Endothelial cell of umbilical vein (primary cell): ENCODE measurements around the gene NEIL3. TPM values are rescaled to one million over a fixed set of nuclear protein-coding genes. Genes with fewer than 3 reads are reported as not detected.

Experiments
- BruUV-seq: library from RNA; stranded (reverse); fragments of 400-500 nt; replicated peaks from 2 replicates; lab custom pipeline; 2021; lab: Mats Ljungman, UMichigan
- CTCF ChIA-PET: fragments of 300-600, 350-600 bp; sonication (Branson Sonifier 250); formaldehyde crosslinking; loops from one replicate; lab custom pipeline; 2021; ENCODE audit warnings: antibody characterized with exemption, inconsistent platforms; lab: Charles Lee
- POLR2A ChIA-PET: fragments of 300-600, 350-600 bp; sonication (Branson Sonifier 250); formaldehyde crosslinking; loops from one replicate; lab custom pipeline; 2021; ENCODE audit warnings: antibody characterized with exemption, inconsistent platforms; lab: Charles Lee
- DNase-seq: peaks from one replicate; pipeline ENCODE4 v3.0.0-alpha.2; 2011; ENCODE audit warnings: low read depth, low spot score
- FAIRE-seq: peaks from 2 replicates; lab custom pipeline; 2011; peaks lifted over from hg19 to GRCh38; lab: Jason Lieb, UNC
- H2AFZ ChIP-seq: 2 replicates; pipeline ENCODE4 v1.6.0; 2012; ENCODE audit warnings: low read depth, low read length, control low read depth, inconsistent platforms
- H3K27ac ChIP-seq: 2 replicates; pipeline ENCODE4 v1.5.1; 2011; ENCODE audit warnings: low read depth, mild to moderate bottlenecking, control low read depth, low read length, moderate library complexity; ENCODE audit not compliant: insufficient read depth
- H3K27me3 ChIP-seq, 2 experiments: 2 replicates each; pipeline versions ENCODE4 v1.6.0 to v1.6.1; 2011; ENCODE audit warnings: low read length in 2 of 2, mixed read lengths in 1 of 2; ENCODE audit not compliant: control insufficient read depth in 2 of 2, insufficient read depth in 2 of 2
- H3K36me3 ChIP-seq, 2 experiments: 2 replicates in 1 of 2; 3 replicates in 1 of 2; pipeline ENCODE4 v1.5.1; 2011; ENCODE audit warnings: low read length in 2 of 2, mild to moderate bottlenecking in 1 of 2, moderate library complexity in 1 of 2; ENCODE audit not compliant: control insufficient read depth in 2 of 2, insufficient read depth in 2 of 2; ENCODE audit errors: extremely low read depth in 1 of 2
- H3K4me1 ChIP-seq: 3 replicates; pipeline ENCODE4 v1.5.1; 2011; ENCODE audit warnings: mild to moderate bottlenecking, low read length; ENCODE audit not compliant: control insufficient read depth, insufficient read depth; ENCODE audit errors: extremely low read depth
- H3K4me2 ChIP-seq: 2 replicates; pipeline ENCODE4 v1.6.1; 2011; ENCODE audit warnings: low read length, control low read depth, mixed read lengths; ENCODE audit not compliant: insufficient read depth
- H3K4me3 ChIP-seq, 3 experiments: fragments of 200-600 bp in 1 of 3; sonication (generic), shearing (Covaris generic) in 1 of 3; replicated peaks in 1 of 3; 2 replicates each; pipeline ENCODE4 v1.5.1; 2011 to 2016; ENCODE audit warnings: control low read depth in 3 of 3, low read length in 3 of 3, mild to moderate bottlenecking in 2 of 3, inconsistent platforms in 1 of 3, low read depth in 1 of 3, moderate library complexity in 1 of 3; ENCODE audit not compliant: insufficient read depth in 1 of 3
- H3K79me2 ChIP-seq: 2 replicates; pipeline ENCODE4 v1.6.0; 2012; ENCODE audit warnings: low read length, inconsistent platforms; ENCODE audit not compliant: control insufficient read depth, insufficient read depth
- H3K9ac ChIP-seq: replicated peaks from 2 replicates; pipeline ENCODE3; 2011; ENCODE audit warnings: low read length, control low read depth; ENCODE audit not compliant: insufficient read depth; ENCODE audit errors: extremely low read depth
- H3K9me1 ChIP-seq: replicated peaks from 3 replicates; pipeline ENCODE4 v1.6.0; 2011; ENCODE audit warnings: mild to moderate bottlenecking, low read length; ENCODE audit not compliant: control insufficient read depth, insufficient read depth; ENCODE audit errors: extremely low read depth
- H3K9me3 ChIP-seq: replicated peaks from 2 replicates; pipeline ENCODE4 v1.5.1; 2012; ENCODE audit warnings: low read length, inconsistent platforms; ENCODE audit not compliant: control insufficient read depth, insufficient read depth
- H4K20me1 ChIP-seq: replicated peaks from 2 replicates; pipeline ENCODE3; 2011; ENCODE audit warnings: mild to moderate bottlenecking, low read length; ENCODE audit not compliant: control insufficient read depth, insufficient read depth; ENCODE audit errors: extremely low read depth
- EZH2 ChIP-seq: IDR thresholded peaks from 2 replicates; pipeline ENCODE4 v1.6.1; 2012; ENCODE audit warnings: borderline replicate concordance, low read depth, mild to moderate bottlenecking, moderate library complexity, low read length, inconsistent platforms; ENCODE audit not compliant: severe bottlenecking
- FOS ChIP-seq: IDR thresholded peaks from 2 replicates; pipeline ENCODE4 v1.6.1; 2011; ENCODE audit warnings: mild to moderate bottlenecking, low read length, moderate library complexity, borderline replicate concordance; ENCODE audit not compliant: insufficient read depth
- GATA2 ChIP-seq: IDR thresholded peaks from 2 replicates; pipeline ENCODE4 v1.7.0; 2011; ENCODE audit warnings: low read depth, mild to moderate bottlenecking, moderate library complexity, mixed read lengths, low read length; ENCODE audit not compliant: insufficient read length, insufficient read depth
- JUN ChIP-seq: IDR thresholded peaks from 2 replicates; pipeline ENCODE4 v1.6.1; 2011; ENCODE audit warnings: borderline replicate concordance, low read depth; ENCODE audit not compliant: insufficient read length, insufficient read depth
- MYC ChIP-seq: IDR thresholded peaks from one replicate; pipeline ENCODE4 v1.6.1; 2011; ENCODE audit warnings: mild to moderate bottlenecking, low read depth, low read length
- POLR2A ChIP-seq: IDR thresholded peaks from 2 replicates; pipeline ENCODE4 v1.6.1; 2012; ENCODE audit warnings: low read depth, mild to moderate bottlenecking, control low read depth, low read length
- POLR2AphosphoS5 ChIP-seq: IDR thresholded peaks from 2 replicates; pipeline ENCODE4 v1.6.1; 2012; ENCODE audit warnings: low read depth, mild to moderate bottlenecking, control low read depth, low read length, moderate library complexity; ENCODE audit not compliant: insufficient read depth
- dilution Hi-C: fragments of 300-500 bp; cut with MboI; formaldehyde crosslinking; loops from one replicate; pipeline ENCODE4 v1.15.0; 2019; ENCODE audit warnings: low sequenced_read_pairs; ENCODE audit not compliant: extremely low pct_ligation_motif_present
- intact Hi-C: fragments of 100-400 bp; cut with micrococcal nuclease; formaldehyde crosslinking; loops from one replicate; pipeline ENCODE4 v1.10.0; 2022
- polyA plus RNA-seq, 4 experiments: library from polyadenylated mRNA; depleted of rRNA in 3 of 4; stranded (reverse) in 3 of 4; unstranded in 1 of 4; fragments of >200 nt; gene quantifications; 2 replicates each; pipeline versions ENCODE4 v1.2.1 to v1.2.3, GENCODE V29; 2011 to 2012; ENCODE audit warnings: missing spikeins in 1 of 4
- total RNA-seq: library from RNA; stranded (reverse); gene quantifications from 2 replicates; pipeline ENCODE4 v1.2.3, GENCODE V29; 2021
- TF ChIP-seq, protein P1 (sequence below), 2 donors: IDR thresholded peaks; 1 replicate in 1 of 2; 2 replicates in 1 of 2; pipeline ENCODE4 v1.5.1; 2011; ENCODE audit warnings: low read length in 2 of 2, mild to moderate bottlenecking in 2 of 2, moderate library complexity in 2 of 2, control low read depth in 1 of 2, inconsistent platforms in 1 of 2, low read depth in 1 of 2; ENCODE audit not compliant: insufficient read depth in 1 of 2; ENCODE audit errors: extremely low read depth in 1 of 2

NEIL3 gene
- total and polyA plus RNA-seq, 2 donors (not counting 3 experiments of a cell fraction or from before 2014, with no cell fraction given): 3.7 to 6.9 TPM

DNA sequence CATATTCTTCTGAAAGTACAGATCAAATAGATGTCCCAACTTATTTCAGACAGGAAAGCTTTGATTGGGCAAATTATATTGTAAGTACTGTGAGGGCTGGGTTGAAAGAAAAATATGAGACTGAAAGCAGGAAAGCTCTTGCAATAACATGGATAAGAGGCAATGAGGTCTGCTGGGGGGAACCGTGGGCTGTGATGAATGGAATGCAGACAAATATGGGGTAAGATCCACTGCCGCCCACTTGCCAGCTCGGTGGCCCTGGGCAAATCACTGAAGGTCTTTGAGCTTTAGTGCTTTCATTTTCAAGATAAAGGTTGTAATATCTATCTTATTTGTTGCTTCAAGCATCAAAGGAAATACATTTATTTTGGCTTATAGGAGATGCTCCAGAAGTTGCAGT lies 81.6 kb downstream of the NEIL3 start:
- H3K9ac ChIP-seq: no peak overlapping the region
- H3K79me2 ChIP-seq: no peaks in the 10 kb centered on the region
- no TSS peak for BruUV-seq
- no peak for DNase-seq
- H3K9me3 ChIP-seq: no peaks in the 10 kb centered on the region
- no peak for FAIRE-seq
- no peak overlapping the region for H3K4me3 ChIP-seq
- intact Hi-C loops (no loop called here), dilution Hi-C loops (no loop called here)
- TF ChIP-seq, protein P1, sequence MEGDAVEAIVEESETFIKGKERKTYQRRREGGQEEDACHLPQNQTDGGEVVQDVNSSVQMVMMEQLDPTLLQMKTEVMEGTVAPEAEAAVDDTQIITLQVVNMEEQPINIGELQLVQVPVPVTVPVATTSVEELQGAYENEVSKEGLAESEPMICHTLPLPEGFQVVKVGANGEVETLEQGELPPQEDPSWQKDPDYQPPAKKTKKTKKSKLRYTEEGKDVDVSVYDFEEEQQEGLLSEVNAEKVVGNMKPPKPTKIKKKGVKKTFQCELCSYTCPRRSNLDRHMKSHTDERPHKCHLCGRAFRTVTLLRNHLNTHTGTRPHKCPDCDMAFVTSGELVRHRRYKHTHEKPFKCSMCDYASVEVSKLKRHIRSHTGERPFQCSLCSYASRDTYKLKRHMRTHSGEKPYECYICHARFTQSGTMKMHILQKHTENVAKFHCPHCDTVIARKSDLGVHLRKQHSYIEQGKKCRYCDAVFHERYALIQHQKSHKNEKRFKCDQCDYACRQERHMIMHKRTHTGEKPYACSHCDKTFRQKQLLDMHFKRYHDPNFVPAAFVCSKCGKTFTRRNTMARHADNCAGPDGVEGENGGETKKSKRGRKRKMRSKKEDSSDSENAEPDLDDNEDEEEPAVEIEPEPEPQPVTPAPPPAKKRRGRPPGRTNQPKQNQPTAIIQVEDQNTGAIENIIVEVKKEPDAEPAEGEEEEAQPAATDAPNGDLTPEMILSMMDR (IDR thresholded peaks at IDR 0.05; ENCODE audit: extremely low read depth in 1 of 2, insufficient read depth in 1 of 2, low read depth in 1 of 2, low read length in 2 of 2): no peak
- TF ChIP-seq JUN (no peak), GATA2 (no peak), POLR2AphosphoS5 (no peak)
- POLR2A ChIA-PET: no interaction called here
- H2AFZ ChIP-seq: no peak overlapping the region
- H3K27me3 ChIP-seq: peaks cover 2 to 5% of the 10 kb centered on the region in 2 experiments
- no peak overlapping the region for H3K4me2 ChIP-seq
- CTCF ChIA-PET: no interaction called here
- no peaks in the 10 kb centered on the region for H3K9me1 ChIP-seq
- no peak overlapping the region for H3K27ac ChIP-seq
- H4K20me1 ChIP-seq: no peaks in the 10 kb centered on the region
- H3K4me1 ChIP-seq: no peaks in the 10 kb centered on the region
- H3K36me3 ChIP-seq: no peaks in the 10 kb centered on the region

DNA sequence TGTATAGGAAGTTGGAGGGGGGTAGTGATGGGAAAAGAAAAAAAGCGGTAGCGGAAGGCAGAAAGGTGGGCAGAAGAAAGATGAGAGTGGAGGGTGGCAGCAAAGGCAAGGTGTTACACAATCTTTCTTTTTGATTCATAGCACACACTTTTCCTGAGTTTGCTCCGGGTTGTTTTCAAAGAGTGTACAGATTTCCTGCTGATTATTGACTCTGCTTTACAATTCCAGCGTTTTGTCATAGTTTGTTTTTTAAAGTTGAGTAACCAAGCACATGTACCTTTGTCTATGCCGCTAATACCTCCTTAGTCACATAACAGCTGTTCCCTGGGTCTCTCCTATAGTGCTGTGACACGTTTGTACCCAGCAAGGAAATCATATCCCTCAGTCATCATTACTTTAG lies 82.3 kb downstream of the NEIL3 start:
- H3K9ac ChIP-seq: no peak overlapping the region
- DNase-seq: no peak
- no peaks in the 10 kb centered on the region for H3K9me1 ChIP-seq
- no TSS peak for BruUV-seq
- H2AFZ ChIP-seq: no peak overlapping the region
- peaks cover 2 to 5% of the 10 kb centered on the region in 2 experiments for H3K27me3 ChIP-seq
- FAIRE-seq: no peak
- H3K9me3 ChIP-seq: no peaks in the 10 kb centered on the region
- H3K79me2 ChIP-seq: no peaks in the 10 kb centered on the region
- H3K4me3 ChIP-seq: no peak overlapping the region
- CTCF ChIA-PET: no interaction called here
- intact Hi-C loops (no loop called here), dilution Hi-C loops (no loop called here)
- no peaks in the 10 kb centered on the region for H3K4me1 ChIP-seq
- H3K36me3 ChIP-seq: no peaks in the 10 kb centered on the region
- no peak overlapping the region for H3K27ac ChIP-seq
- H3K4me2 ChIP-seq: no peak overlapping the region
- TF ChIP-seq MYC (no peak), FOS (no peak), POLR2A (no peak), POLR2AphosphoS5 (no peak), EZH2 (no peak), JUN (no peak), GATA2 (no peak)
- TF ChIP-seq, protein P1 (IDR thresholded peaks at IDR 0.05; ENCODE audit: extremely low read depth in 1 of 2, insufficient read depth in 1 of 2, low read depth in 1 of 2, low read length in 2 of 2): no peak
- H4K20me1 ChIP-seq: no peaks in the 10 kb centered on the region
- POLR2A ChIA-PET: no interaction called here
